BJ (cell line): ENCODE results near the gene RAB3GAP2. TPM values are rescaled to one million over a fixed set of nuclear protein-coding genes. Genes with fewer than 3 reads are reported as not detected.
"Not testable (repeated sequence)": the region's sequence is repeated elsewhere in the genome, so short reads cannot be mapped to it uniquely, and the experiment has no call there.

Experiments
- CTCF ChIA-PET: fragments of 350-600 bp; formaldehyde crosslinking; extraction: SDS; loops from one replicate; lab custom pipeline; 2021; ENCODE audit warnings: antibody characterized with exemption, inconsistent platforms; lab: Yijun Ruan, JAX
- POLR2A ChIA-PET: fragments of 300-600 bp; sonication (Branson Sonifier 250); formaldehyde crosslinking; extraction: SDS; loops from one replicate; lab custom pipeline; 2021; ENCODE audit warnings: antibody characterized with exemption; lab: Charles Lee
- DNase-seq: peaks from one replicate; pipeline ENCODE4 v3.0.0-alpha.2; 2011; ENCODE audit warnings: low read depth
- H3K27me3 ChIP-seq: 2 replicates; pipeline ENCODE4 v1.6.0; 2011; ENCODE audit warnings: low read length; ENCODE audit not compliant: control insufficient read depth, insufficient read depth
- H3K36me3 ChIP-seq: 2 replicates; pipeline ENCODE4 v1.5.1; 2011; ENCODE audit warnings: low read length; ENCODE audit not compliant: control insufficient read depth, insufficient read depth
- H3K4me3 ChIP-seq: 2 replicates; pipeline ENCODE4 v1.5.1; 2011; ENCODE audit warnings: low read depth, mild to moderate bottlenecking, control low read depth, low read length
- polyA plus RNA-seq: library from polyadenylated mRNA; depleted of rRNA; stranded (reverse); fragments of >200 nt; gene quantifications from 2 replicates; pipeline ENCODE4 v1.2.3, GENCODE V29; 2011
- TF ChIP-seq, protein P1 (sequence below): IDR thresholded peaks from 2 replicates; pipeline ENCODE4 v1.5.1; 2011; ENCODE audit warnings: low read depth, mild to moderate bottlenecking, control low read depth, inconsistent platforms, low read length, moderate library complexity; ENCODE audit not compliant: insufficient read depth

The RAB3GAP2 gene
- polyA plus RNA-seq, 1 experiment: 25.1 TPM

- DNase-seq: no peak
- TF ChIP-seq, protein P1, sequence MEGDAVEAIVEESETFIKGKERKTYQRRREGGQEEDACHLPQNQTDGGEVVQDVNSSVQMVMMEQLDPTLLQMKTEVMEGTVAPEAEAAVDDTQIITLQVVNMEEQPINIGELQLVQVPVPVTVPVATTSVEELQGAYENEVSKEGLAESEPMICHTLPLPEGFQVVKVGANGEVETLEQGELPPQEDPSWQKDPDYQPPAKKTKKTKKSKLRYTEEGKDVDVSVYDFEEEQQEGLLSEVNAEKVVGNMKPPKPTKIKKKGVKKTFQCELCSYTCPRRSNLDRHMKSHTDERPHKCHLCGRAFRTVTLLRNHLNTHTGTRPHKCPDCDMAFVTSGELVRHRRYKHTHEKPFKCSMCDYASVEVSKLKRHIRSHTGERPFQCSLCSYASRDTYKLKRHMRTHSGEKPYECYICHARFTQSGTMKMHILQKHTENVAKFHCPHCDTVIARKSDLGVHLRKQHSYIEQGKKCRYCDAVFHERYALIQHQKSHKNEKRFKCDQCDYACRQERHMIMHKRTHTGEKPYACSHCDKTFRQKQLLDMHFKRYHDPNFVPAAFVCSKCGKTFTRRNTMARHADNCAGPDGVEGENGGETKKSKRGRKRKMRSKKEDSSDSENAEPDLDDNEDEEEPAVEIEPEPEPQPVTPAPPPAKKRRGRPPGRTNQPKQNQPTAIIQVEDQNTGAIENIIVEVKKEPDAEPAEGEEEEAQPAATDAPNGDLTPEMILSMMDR: no peak
- H3K27me3 ChIP-seq: no peaks in the 10 kb centered on the region
- ChIA-PET CTCF (no interaction called here), POLR2A (interaction anchor here (0.6 kb wide), 1 partner anchor 48 kb away, joined by 3 read pairs; no protein-coding TSS in a partner anchor)
- no peaks in the 10 kb centered on the region for H3K36me3 ChIP-seq
- H3K4me3 ChIP-seq: no peak overlapping the region
Observed at GRCh38 chr1:220239966-220240365, 32.3 kb downstream of the RAB3GAP2 start.

GRCh38 chr1:220239213-220239612 is 33.0 kb downstream of the RAB3GAP2 start:
- no peak for DNase-seq
- CTCF ChIA-PET: no interaction called here
- POLR2A ChIA-PET: no interaction called here
- H3K36me3 ChIP-seq: no peaks in the 10 kb centered on the region
- H3K4me3 ChIP-seq: no peak overlapping the region
- H3K27me3 ChIP-seq: no peaks in the 10 kb centered on the region
- TF ChIP-seq, protein P1: no peak

DNA sequence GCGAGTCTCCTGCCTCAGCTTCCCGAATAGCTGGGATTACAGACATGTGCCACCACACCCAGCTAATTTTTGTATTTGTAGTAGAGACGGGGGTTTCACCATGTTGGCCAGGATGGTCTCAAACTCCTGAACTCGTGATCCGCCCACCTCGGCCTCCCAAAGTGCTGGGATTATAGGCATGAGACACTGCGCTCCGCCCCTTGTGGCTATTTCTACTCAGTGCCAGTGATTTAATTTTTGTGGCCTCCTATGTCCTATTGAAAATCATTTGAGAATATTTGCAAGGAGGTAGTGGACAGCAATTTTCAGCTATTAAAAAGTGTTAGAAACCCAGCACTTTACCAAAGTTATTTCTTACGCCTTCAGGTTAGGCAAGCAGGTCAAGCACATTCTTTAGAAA is 36.0 kb downstream of the RAB3GAP2 start:
- H3K27me3 ChIP-seq, DNase-seq, POLR2A ChIA-PET, H3K4me3 ChIP-seq, H3K36me3 ChIP-seq: not testable (repeated sequence)
- CTCF ChIA-PET: interaction anchor here (0.6 kb wide), 1 partner anchor 374 kb away, joined by 3 read pairs; no protein-coding TSS in a partner anchor

GRCh38 chr1:220235462-220235861 is 36.8 kb downstream of the RAB3GAP2 start:
- TF ChIP-seq, protein P1: no peak
- Histone ChIP-seq H3K4me3 (no peak overlapping the region), H3K27me3 (no peaks in the 10 kb centered on the region), H3K36me3 (peaks cover 2% of the 10 kb centered on the region; the same call in 1 of the 2 replicates)
- no peak for DNase-seq
- POLR2A ChIA-PET: no interaction called here
- CTCF ChIA-PET: no interaction called here

GRCh38 chr1:220233927-220234326 is 38.3 kb downstream of the RAB3GAP2 start:
- TF ChIP-seq, protein P1: no peak
- CTCF ChIA-PET: interaction anchor here (0.5 to 1.2 kb wide), 3 partner anchors 9 to 15 kb away, joined by 3 to 5 read pairs (median 4); no protein-coding TSS in a partner anchor
- POLR2A ChIA-PET: no interaction called here
- no peak for DNase-seq
- H3K27me3 ChIP-seq: no peaks in the 10 kb centered on the region
- no peak overlapping the region for H3K4me3 ChIP-seq
- peaks cover 2% of the 10 kb centered on the region; the same call in 1 of the 2 replicates for H3K36me3 ChIP-seq

GRCh38 chr1:220229771-220230170 is 42.5 kb downstream of the RAB3GAP2 start:
- TF ChIP-seq, protein P1: no peak
- ChIA-PET POLR2A (no interaction called here), CTCF (interaction anchor here (1.1 kb wide), 1 partner anchor 22 kb away, joined by 3 read pairs; no protein-coding TSS in a partner anchor)
- no peak for DNase-seq
- Histone ChIP-seq H3K36me3 (peaks cover 3% of the 10 kb centered on the region), H3K4me3 (no peak overlapping the region), H3K27me3 (no peaks in the 10 kb centered on the region)
